CD14-positive monocyte (primary cell): ENCODE results near the gene EPB41L4A. TPM values are rescaled to one million over a fixed set of nuclear protein-coding genes. Genes with fewer than 3 reads are reported as not detected.

Source experiments
- DNase-seq, 3 donors: peaks; one replicate each; pipeline ENCODE4 v3.0.0-alpha.2; 2011 to 2022
- H2AFZ ChIP-seq: 2 replicates; pipeline ENCODE4 v1.6.0; 2012; ENCODE audit warnings: mild to moderate bottlenecking, low read depth, low read length, inconsistent platforms; ENCODE audit not compliant: insufficient read depth, poor library complexity, severe bottlenecking
- H3K27ac ChIP-seq, 2 donors: 1 replicate in 1 of 2; 2 replicates in 1 of 2; pipeline ENCODE4 v1.5.1; 2012 to 2013; ENCODE audit warnings: low read length in 2 of 2, control low read depth in 1 of 2, inconsistent platforms in 1 of 2, low read depth in 1 of 2, mild to moderate bottlenecking in 1 of 2
- H3K27me3 ChIP-seq, 2 donors: one replicate each; pipeline versions ENCODE4 v1.6.0 to v1.6.1; 2011 to 2013; ENCODE audit warnings: low read length in 2 of 2; ENCODE audit not compliant: control insufficient read depth in 2 of 2, insufficient read depth in 2 of 2
- H3K36me3 ChIP-seq, 2 donors: replicated peaks in 1 of 2; 1 replicate in 1 of 2; 2 replicates in 1 of 2; pipeline versions ENCODE4 v1.5.1 to v1.6.1; 2012 to 2013; ENCODE audit warnings: low read length in 2 of 2, control low read depth in 1 of 2, inconsistent platforms in 1 of 2, mild to moderate bottlenecking in 1 of 2; ENCODE audit not compliant: insufficient read depth in 2 of 2, control insufficient read depth in 1 of 2
- H3K4me1 ChIP-seq, 2 donors: 1 replicate in 1 of 2; 2 replicates in 1 of 2; pipeline versions ENCODE4 v1.5.1 to v1.6.1; 2012 to 2013; ENCODE audit warnings: low read length in 2 of 2, control low read depth in 1 of 2, inconsistent platforms in 1 of 2, mild to moderate bottlenecking in 1 of 2, moderate library complexity in 1 of 2; ENCODE audit not compliant: insufficient read depth in 2 of 2, control insufficient read depth in 1 of 2
- H3K4me2 ChIP-seq: replicated peaks from 2 replicates; pipeline ENCODE3; 2012; ENCODE audit warnings: low read length, moderate library complexity, mild to moderate bottlenecking; ENCODE audit not compliant: poor library complexity, severe bottlenecking; ENCODE audit errors: extremely low read depth
- H3K4me3 ChIP-seq, 3 experiments: fragments of 200-600 bp in 1 of 3; sonication (generic) in 1 of 3; replicated peaks in 1 of 3; 1 replicate in 2 of 3; 2 replicates in 1 of 3; pipeline ENCODE4 v1.5.1; 2011 to 2013; ENCODE audit warnings: low read length in 3 of 3, mild to moderate bottlenecking in 3 of 3, control low read depth in 2 of 3, low read depth in 2 of 3, inconsistent platforms in 1 of 3, moderate library complexity in 1 of 3
- H3K79me2 ChIP-seq: 2 replicates; pipeline ENCODE4 v1.6.0; 2012; ENCODE audit warnings: mild to moderate bottlenecking, control low read depth, inconsistent platforms, low read length, moderate library complexity; ENCODE audit not compliant: insufficient read depth
- H3K9ac ChIP-seq: 2 replicates; pipeline ENCODE4 v1.6.0; 2017; ENCODE audit warnings: low read length, mild to moderate bottlenecking; ENCODE audit not compliant: insufficient read depth, poor library complexity, severe bottlenecking
- H3K9me3 ChIP-seq, 2 donors: replicated peaks in 1 of 2; 1 replicate in 1 of 2; 2 replicates in 1 of 2; pipeline versions ENCODE4 v1.5.1 to v1.6.1; 2012 to 2013; ENCODE audit warnings: low read length in 2 of 2, control low read depth in 1 of 2; ENCODE audit not compliant: control insufficient read depth in 1 of 2, insufficient read depth in 1 of 2
- H4K20me1 ChIP-seq: 2 replicates; pipeline ENCODE4 v1.6.0; 2012; ENCODE audit warnings: mild to moderate bottlenecking, low read length, control low read depth, moderate library complexity; ENCODE audit not compliant: insufficient read depth
- H3K27ac Mint-ChIP-seq, 7 donors: one replicate each; pipeline ENCODE4 v1.8.0; 2020; ENCODE audit warnings: mild to moderate bottlenecking in 7 of 7, mixed read lengths in 7 of 7, moderate library complexity in 6 of 7, inconsistent platforms in 2 of 7
- H3K27me3 Mint-ChIP-seq, 3 donors: one replicate each; pipeline ENCODE4 v1.8.0; 2021 to 2022; ENCODE audit warnings: low read depth in 3 of 3, mild to moderate bottlenecking in 3 of 3, mixed read lengths in 3 of 3, moderate library complexity in 3 of 3, inconsistent platforms in 1 of 3
- H3K36me3 Mint-ChIP-seq, 2 donors: one replicate each; pipeline ENCODE4 v1.8.0; 2020; ENCODE audit warnings: mixed read lengths in 2 of 2, inconsistent platforms in 1 of 2, mild to moderate bottlenecking in 1 of 2
- H3K4me1 Mint-ChIP-seq: one replicate; pipeline ENCODE4 v1.8.0; 2020; ENCODE audit warnings: mild to moderate bottlenecking, mixed read lengths
- H3K4me3 Mint-ChIP-seq, 2 donors: one replicate each; pipeline ENCODE4 v1.8.0; 2020; ENCODE audit warnings: mild to moderate bottlenecking in 2 of 2, mixed read lengths in 2 of 2, moderate library complexity in 1 of 2
- H3K9me3 Mint-ChIP-seq, 7 donors: one replicate each; pipeline ENCODE4 v1.8.0; 2020 to 2022; ENCODE audit warnings: mixed read lengths in 7 of 7, mild to moderate bottlenecking in 6 of 7, moderate library complexity in 6 of 7, inconsistent platforms in 2 of 7
- CTCF ChIP-seq: fragments of 200-600 bp; IDR thresholded peaks from one replicate; pipeline ENCODE4 v1.8.0; 2022; ENCODE audit warnings: antibody characterized with exemption, mild to moderate bottlenecking
- WGBS: methylation state at CpG from one replicate; pipeline ENCODE4 v1.1.5; 2013; ENCODE audit warnings: missing lambda C conversion rate; ENCODE audit not compliant: insufficient coverage; 5-methylcytosine and 5-hydroxymethylcytosine counted together
- intact Hi-C, 2 donors: fragments of 100-400 bp; cut with micrococcal nuclease; formaldehyde crosslinking; loops; one replicate each; pipeline versions ENCODE4 v1.15.0 to v1.15.1; 2023
- polyA plus RNA-seq, 3 donors: library from polyadenylated mRNA; depleted of rRNA in 1 of 3; unstranded in 2 of 3; stranded (reverse) in 1 of 3; fragments of 300-500 nt in 2 of 3; fragments of >200 nt in 1 of 3; fragmentation: Illumina TruSeq in 2 of 3; gene quantifications; 1 replicate in 2 of 3; 2 replicates in 1 of 3; pipeline ENCODE4 v1.2.3, GENCODE V29; 2012 to 2021

The EPB41L4A gene
- polyA plus RNA-seq, 3 donors = 0.01 to 0.05 TPM; not detected in 1

- Histone ChIP-seq H3K27ac (no peak overlapping the region), H2AFZ (no peak overlapping the region), H3K36me3 (no peaks in the 10 kb centered on the region), H3K27me3 (no peaks in the 10 kb centered on the region), H3K4me1 (no peaks in the 10 kb centered on the region), H3K4me3 (no peak overlapping the region), H3K79me2 (no peaks in the 10 kb centered on the region), H3K9ac (no peak overlapping the region), H4K20me1 (no peaks in the 10 kb centered on the region), H3K9me3 (no peaks in the 10 kb centered on the region), H3K4me2 (no peak overlapping the region)
- intact Hi-C loops = no loop called here
- Mint-ChIP-seq H3K4me1 (no peaks in the 10 kb centered on the region), H3K27me3 (peaks cover 2 to 5% (median 3%) of the 10 kb centered on the region in 3 donors), H3K27ac (no peak overlapping the region), H3K4me3 (no peak overlapping the region), H3K36me3 (no peaks in the 10 kb centered on the region), H3K9me3 (peaks cover 0 to 2% (median 0%) of the 10 kb centered on the region in 7 donors)
- no peak for DNase-seq
- WGBS = 78% methylated on average over 2 of the region's 5 CpGs
- TF ChIP-seq CTCF = no peak
These were observed 134.8 kb downstream of the EPB41L4A start for GRCh38 chr5:112283943-112284929.

- no peak for TF ChIP-seq CTCF
- H3K27me3 Mint-ChIP-seq = peaks cover 2 to 5% (median 3%) of the 10 kb centered on the region in 3 donors
- intact Hi-C loops = no loop called here
- no peaks in the 10 kb centered on the region for H3K79me2 ChIP-seq
- H3K27me3 ChIP-seq = no peaks in the 10 kb centered on the region
- H2AFZ ChIP-seq = no peak overlapping the region
- H3K27ac ChIP-seq = no peak overlapping the region
- no peaks in the 10 kb centered on the region for H3K36me3 ChIP-seq
- WGBS = 86% methylated on average over 3 of the region's 3 CpGs
- H3K4me3 Mint-ChIP-seq = no peak overlapping the region
- no peak overlapping the region for H3K27ac Mint-ChIP-seq
- no peaks in the 10 kb centered on the region for H3K9me3 ChIP-seq
- no peak overlapping the region for H3K4me3 ChIP-seq
- H3K9ac ChIP-seq = no peak overlapping the region
- no peaks in the 10 kb centered on the region for H4K20me1 ChIP-seq
- no peaks in the 10 kb centered on the region for H3K36me3 Mint-ChIP-seq
- no peak for DNase-seq
- H3K9me3 Mint-ChIP-seq = peaks cover 0 to 2% (median 0%) of the 10 kb centered on the region in 7 donors
- H3K4me1 ChIP-seq = no peaks in the 10 kb centered on the region
- H3K4me1 Mint-ChIP-seq = no peaks in the 10 kb centered on the region
- no peak overlapping the region for H3K4me2 ChIP-seq
These were observed 136.0 kb downstream of the EPB41L4A start for GRCh38 chr5:112283034-112283582.
